Measurements from ENCODE around the gene POU6F1. TPM values are rescaled to one million over a fixed set of nuclear protein-coding genes. Genes with fewer than 3 reads are reported as not detected.

POU6F1 gene
- total and polyA plus RNA-seq, 2 experiments from 2014 or later = 1.8 to 3.0 TPM

DNA sequence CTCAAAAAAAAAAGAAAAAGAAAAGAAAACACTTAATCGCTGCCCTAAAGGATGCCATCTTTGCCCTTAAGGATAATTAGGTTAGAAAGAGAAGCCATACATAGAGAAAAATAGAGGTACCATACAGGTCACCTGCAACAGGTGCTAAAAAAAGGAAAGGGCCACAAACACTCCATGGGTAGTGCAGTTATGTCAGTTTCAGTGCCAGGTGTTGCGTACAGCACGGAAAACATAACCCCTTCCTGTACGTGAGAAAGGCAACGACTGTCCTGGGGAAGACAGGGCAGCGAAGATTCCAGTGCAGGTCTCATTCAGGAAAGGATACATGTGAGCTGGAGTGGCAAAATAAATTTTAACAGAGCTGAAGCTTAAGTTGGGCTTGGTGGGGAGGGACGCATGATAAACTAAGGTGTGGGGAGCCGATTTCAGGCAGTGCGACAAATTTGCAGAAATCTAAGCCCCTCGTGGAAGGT lies 20.2 kb upstream of the POU6F1 start:
- Histone ChIP-seq H3K9ac (peak overlapping the region; percentile 100), H4K20me1 (ENCODE audit: insufficient read depth) (no peaks in the 10 kb centered on the region), H3K4me1 (ENCODE audit: insufficient read depth) (peaks cover 19% of the 10 kb centered on the region), H3K9me2 (ENCODE audit: insufficient read depth) (no peaks in the 10 kb centered on the region), H3K4me3 (peak overlapping the region; percentile 98), H2AFZ (peak overlapping the region; percentile 92), H3F3A (ENCODE audit: insufficient read depth) (peaks cover 15% of the 10 kb centered on the region; the same call in 1 of the 2 replicates), H3K9me3 (ENCODE audit: low read depth) (no peaks in the 10 kb centered on the region), H3K27ac (peak overlapping the region; percentile 100), H3K79me2 (ENCODE audit: insufficient read depth) (peaks cover 38% of the 10 kb centered on the region), H3K27me3 (replicated peaks; ENCODE audit: insufficient read depth) (no peaks in the 10 kb centered on the region), H3K4me2 (ENCODE audit: unreplicated experiment) (peak overlapping the region; percentile 86), H3K36me3 (ENCODE audit: low read depth) (peaks cover 24% of the 10 kb centered on the region)
- WGBS, 2 experiments (ENCODE audit: low coverage in 1 of 2, low lambda C conversion rate in 2 of 2, missing lambda C conversion rate in 2 of 2) = 13 to 15% methylated on average over 10 of the region's 10 CpGs
- in situ Hi-C loops (cut with MboI) = no loop called here
- peak; percentile 31 for DNase-seq
- TF ChIP-seq EZH2phosphoT487 (IDR thresholded peaks at IDR 0.05; ENCODE audit: insufficient read depth, low read depth) (no peak), EZH2 (IDR thresholded peaks at IDR 0.05; ENCODE audit: insufficient read depth, poor library complexity, severe bottlenecking) (no peak)

- Histone ChIP-seq H2AFZ (no peak overlapping the region), H4K20me1 (ENCODE audit: insufficient read depth) (no peaks in the 10 kb centered on the region), H3K36me3 (ENCODE audit: low read depth) (no peaks in the 10 kb centered on the region), H3K9me3 (ENCODE audit: low read depth) (no peaks in the 10 kb centered on the region), H3K4me2 (ENCODE audit: unreplicated experiment) (no peak overlapping the region), H3K9me2 (ENCODE audit: insufficient read depth) (no peaks in the 10 kb centered on the region), H3K4me1 (ENCODE audit: insufficient read depth) (peaks cover 4% of the 10 kb centered on the region), H3K27ac (no peak overlapping the region), H3K27me3 (replicated peaks; ENCODE audit: insufficient read depth) (no peaks in the 10 kb centered on the region), H3K4me3 (no peak overlapping the region), H3K9ac (no peak overlapping the region), H3F3A (ENCODE audit: insufficient read depth) (no peaks in the 10 kb centered on the region), H3K79me2 (ENCODE audit: insufficient read depth) (peaks cover 4% of the 10 kb centered on the region)
- TF ChIP-seq EZH2phosphoT487 (IDR thresholded peaks at IDR 0.05; ENCODE audit: insufficient read depth, low read depth) (no peak), EZH2 (IDR thresholded peaks at IDR 0.05; ENCODE audit: insufficient read depth, poor library complexity, severe bottlenecking) (no peak)
- in situ Hi-C loops (cut with MboI) = no loop called here
- WGBS, 2 experiments (ENCODE audit: low coverage in 1 of 2, low lambda C conversion rate in 2 of 2, missing lambda C conversion rate in 2 of 2) = 74 to 80% methylated on average over 5 of the region's 5 CpGs
- DNase-seq = no peak
These were observed 16.7 kb upstream of the POU6F1 start for GRCh38 chr12:51234530-51234929.

GRCh38 chr12:51232642-51233041 lies 14.8 kb upstream of the POU6F1 start:
- Histone ChIP-seq H3K9me2 (ENCODE audit: insufficient read depth) (no peaks in the 10 kb centered on the region), H3K36me3 (ENCODE audit: low read depth) (no peaks in the 10 kb centered on the region), H3F3A (ENCODE audit: insufficient read depth) (no peaks in the 10 kb centered on the region), H2AFZ (no peak overlapping the region), H3K27ac (no peak overlapping the region), H3K4me2 (ENCODE audit: unreplicated experiment) (no peak overlapping the region), H3K9ac (no peak overlapping the region), H3K4me1 (ENCODE audit: insufficient read depth) (no peaks in the 10 kb centered on the region), H3K27me3 (replicated peaks; ENCODE audit: insufficient read depth) (no peaks in the 10 kb centered on the region), H4K20me1 (ENCODE audit: insufficient read depth) (no peaks in the 10 kb centered on the region), H3K9me3 (ENCODE audit: low read depth) (no peaks in the 10 kb centered on the region), H3K4me3 (no peak overlapping the region), H3K79me2 (ENCODE audit: insufficient read depth) (no peaks in the 10 kb centered on the region)
- TF ChIP-seq EZH2phosphoT487 (IDR thresholded peaks at IDR 0.05; ENCODE audit: insufficient read depth, low read depth) (no peak), EZH2 (IDR thresholded peaks at IDR 0.05; ENCODE audit: insufficient read depth, poor library complexity, severe bottlenecking) (no peak)
- DNase-seq = no peak
- in situ Hi-C loops (cut with MboI) = no loop called here

DNA sequence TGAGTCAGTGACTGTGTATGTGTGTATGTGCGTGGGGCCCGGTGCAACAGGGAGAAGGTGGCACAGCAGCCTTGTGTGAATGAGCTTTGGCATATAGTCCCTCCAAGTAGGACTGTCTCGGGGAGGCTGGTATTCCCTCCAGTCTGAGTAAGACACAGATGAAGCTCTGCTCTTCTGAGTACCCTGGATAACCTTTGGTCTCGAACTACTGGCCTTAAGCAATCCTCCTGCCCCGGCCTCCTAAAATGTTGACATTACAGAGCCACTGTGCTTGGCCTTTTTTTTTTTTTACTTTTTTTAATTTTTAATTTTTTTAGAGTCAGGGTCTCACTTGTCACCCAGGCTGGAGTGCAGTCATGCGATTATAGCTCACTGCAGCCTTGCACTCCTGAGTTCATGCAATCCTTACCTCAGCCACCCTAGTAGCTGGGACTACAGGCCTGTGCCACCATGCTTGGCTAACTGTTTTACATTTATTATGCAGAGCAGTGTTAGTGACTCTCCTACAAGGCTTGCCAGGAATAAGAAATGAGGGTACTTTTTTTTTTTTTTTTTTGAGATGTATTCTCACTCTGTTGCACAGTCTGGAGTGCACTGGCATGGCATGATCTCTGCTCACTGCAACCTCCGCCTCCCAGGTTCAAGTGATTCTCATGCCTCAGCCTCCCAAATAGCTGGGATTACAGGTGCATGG lies 11.4 kb upstream of the POU6F1 start:
- WGBS, 2 experiments (ENCODE audit: low coverage in 1 of 2, low lambda C conversion rate in 2 of 2, missing lambda C conversion rate in 2 of 2) = 89 to 93% methylated on average over 7 of the region's 7 CpGs
- in situ Hi-C loops (cut with MboI) = no loop called here

More for the DNA sequence above, 11.4 kb upstream of the POU6F1 start:
- no peaks in the 10 kb centered on the region for H3K4me1 ChIP-seq (ENCODE audit: insufficient read depth)
- no peak overlapping the region for H3K4me2 ChIP-seq (ENCODE audit: unreplicated experiment)
- no peaks in the 10 kb centered on the region for H3F3A ChIP-seq (ENCODE audit: insufficient read depth)
- no peak overlapping the region for H3K27ac ChIP-seq
- DNase-seq = no peak
- H3K9me3 ChIP-seq (ENCODE audit: low read depth) = no peaks in the 10 kb centered on the region
- no peaks in the 10 kb centered on the region for H4K20me1 ChIP-seq (ENCODE audit: insufficient read depth)
- H3K9me2 ChIP-seq (ENCODE audit: insufficient read depth) = no peaks in the 10 kb centered on the region
- no peak overlapping the region for H3K4me3 ChIP-seq
- no peak overlapping the region for H2AFZ ChIP-seq
- H3K27me3 ChIP-seq (replicated peaks; ENCODE audit: insufficient read depth) = no peaks in the 10 kb centered on the region
- TF ChIP-seq EZH2 (IDR thresholded peaks at IDR 0.05; ENCODE audit: insufficient read depth, poor library complexity, severe bottlenecking) (no peak), EZH2phosphoT487 (IDR thresholded peaks at IDR 0.05; ENCODE audit: insufficient read depth, low read depth) (no peak)
- H3K79me2 ChIP-seq (ENCODE audit: insufficient read depth) = no peaks in the 10 kb centered on the region
- H3K9ac ChIP-seq = no peak overlapping the region
- no peaks in the 10 kb centered on the region for H3K36me3 ChIP-seq (ENCODE audit: low read depth)

All from GM23248 (cell line).